Measurements from ENCODE around the gene MCF2. TPM values are rescaled to one million over a fixed set of nuclear protein-coding genes. Genes with fewer than 3 reads are reported as not detected.

MCF2 gene
- total and polyA plus RNA-seq, 2 of the 8 experiments (the other 6 are each of a cell fraction or from before 2014, with no cell fraction given), result 0.30 to 0.71 TPM

DNA sequence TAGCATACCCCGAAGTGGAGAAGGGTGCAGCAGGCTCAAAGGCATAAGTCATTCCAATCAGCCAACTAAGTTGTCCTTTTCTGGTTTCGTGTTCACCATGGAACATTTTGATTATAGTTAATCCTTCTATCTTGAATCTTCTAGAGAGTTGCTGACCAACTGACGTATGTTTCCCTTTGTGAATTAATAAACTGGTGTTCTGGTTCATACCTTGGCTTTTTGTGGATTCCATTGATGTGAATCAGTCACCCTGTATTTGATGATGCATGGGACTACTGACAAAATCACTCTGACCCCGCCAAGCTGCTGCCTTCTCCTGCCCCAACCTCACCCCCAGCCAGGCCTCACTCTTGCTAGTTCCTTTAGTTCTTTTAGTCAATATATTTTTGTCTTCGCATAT, 144.7 kb downstream of the MCF2 start:
- whole genome bisulfite sequencing, 2 experiments (ENCODE audit: extremely low coverage in 1 of 2, insufficient coverage in 1 of 2, insufficient read length in 1 of 2, insufficient replicate concordance in 2 of 2, low coverage in 1 of 2, low lambda C conversion rate in 2 of 2, missing lambda C conversion rate in 1 of 2), result 88% methylated on average over 5 of the region's 5 CpGs; no CpG with 5 or more reads in 1 of the 2 experiments
- DNase-seq (ENCODE audit: low read depth in 1 of 2, low spot score in 2 of 2) (no peak), FAIRE-seq (no peak)
- Histone ChIP-seq H3K9ac (replicated peaks in 1 of 4; ENCODE audit: extremely low read depth in 1 of 4, low read depth in 3 of 4, low read length in 3 of 4) (no peak overlapping the region), H3K56ac (replicated peaks; ENCODE audit: insufficient read length, low read depth, low read length) (no peak overlapping the region), H2BK15ac (ENCODE audit: low read length) (no peak overlapping the region), H2BK20ac (ENCODE audit: low read length) (no peak overlapping the region), H2BK120ac (replicated peaks; ENCODE audit: low read depth, low read length) (no peak overlapping the region), H3K18ac (ENCODE audit: extremely low read depth, low read length) (no peak overlapping the region), H3K79me1 (ENCODE audit: low read depth, low read length) (no peaks in the 10 kb centered on the region), H2BK5ac (ENCODE audit: low read depth, low read length) (no peak overlapping the region), H3K23me2 (ENCODE audit: low read depth, low read length) (no peaks in the 10 kb centered on the region), H3K4ac (replicated peaks; ENCODE audit: insufficient read length, low read depth, low read length) (no peak overlapping the region), H3K4me1 (replicated peaks in 1 of 4; ENCODE audit: control insufficient read depth in 3 of 4, insufficient read depth in 4 of 4, low read length in 3 of 4) (no peaks in the 10 kb centered on the region), H2BK12ac (ENCODE audit: low read depth, low read length) (no peak overlapping the region), H3K9me3 (ENCODE audit: insufficient read depth in 2 of 2, low read depth in 1 of 2, low read length in 1 of 2) (no peaks in the 10 kb centered on the region), H2AK5ac (ENCODE audit: low read depth, low read length) (no peak overlapping the region), H3K79me2 (ENCODE audit: control insufficient read depth in 1 of 2, insufficient read depth in 2 of 2, low read length in 2 of 2) (no peaks in the 10 kb centered on the region), H4K20me1 (replicated peaks in 1 of 2; ENCODE audit: control insufficient read depth in 1 of 2, insufficient read depth in 2 of 2, low read length in 2 of 2) (no peaks in the 10 kb centered on the region), H3K14ac (ENCODE audit: insufficient read length) (no peak overlapping the region), H3K4me2 (ENCODE audit: insufficient read depth in 1 of 2, low read depth in 2 of 2, low read length in 2 of 2) (no peak overlapping the region), H2AFZ (ENCODE audit: low read length) (no peak overlapping the region), H3K23ac (ENCODE audit: insufficient read length) (no peak overlapping the region), H4K5ac (ENCODE audit: insufficient read length, low read depth, low read length) (no peak overlapping the region), H4K91ac (replicated peaks; ENCODE audit: insufficient read length, low read length) (no peak overlapping the region), H3K4me3 (ENCODE audit: extremely low read depth in 1 of 4, insufficient read depth in 2 of 4, low read depth in 3 of 4, low read length in 4 of 4) (no peak overlapping the region), H3K27ac (ENCODE audit: low read depth, low read length) (no peak overlapping the region), H3K36me3 (ENCODE audit: control insufficient read depth in 2 of 4, insufficient read depth in 4 of 4, low read length in 3 of 4) (no peaks in the 10 kb centered on the region), H4K8ac (ENCODE audit: extremely low read depth, insufficient read depth, low read length) (no peak overlapping the region), H3K27me3 (replicated peaks in 1 of 4; ENCODE audit: control insufficient read depth in 3 of 4, extremely low read depth in 1 of 4, insufficient read depth in 3 of 4, low read length in 3 of 4) (no peaks in the 10 kb centered on the region)
- CTCF ChIA-PET (ENCODE audit: partially characterized antibody), result no interaction called here
- POLR2A ChIA-PET (ENCODE audit: partially characterized antibody), result no interaction called here
- TF ChIP-seq, protein P1, sequence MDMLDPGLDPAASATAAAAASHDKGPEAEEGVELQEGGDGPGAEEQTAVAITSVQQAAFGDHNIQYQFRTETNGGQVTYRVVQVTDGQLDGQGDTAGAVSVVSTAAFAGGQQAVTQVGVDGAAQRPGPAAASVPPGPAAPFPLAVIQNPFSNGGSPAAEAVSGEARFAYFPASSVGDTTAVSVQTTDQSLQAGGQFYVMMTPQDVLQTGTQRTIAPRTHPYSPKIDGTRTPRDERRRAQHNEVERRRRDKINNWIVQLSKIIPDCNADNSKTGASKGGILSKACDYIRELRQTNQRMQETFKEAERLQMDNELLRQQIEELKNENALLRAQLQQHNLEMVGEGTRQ (IDR thresholded peaks at IDR 0.05; ENCODE audit: low read length), result no peak
- no peak for TF ChIP-seq BACH1 (IDR thresholded peaks at IDR 0.05; ENCODE audit: low read length)
- TF ChIP-seq NANOG (IDR thresholded peaks at IDR 0.05; ENCODE audit: insufficient read depth, low read depth, low read length, poor library complexity, severe bottlenecking), result no peak
- no peak for TF ChIP-seq ZNF274 (IDR thresholded peaks at IDR 0.05; ENCODE audit: borderline replicate concordance, extremely low read depth, low read length)
- TF ChIP-seq RNF2 (IDR thresholded peaks at IDR 0.05; ENCODE audit: borderline replicate concordance, low read depth, low read length, missing control alignments, poor library complexity, severe bottlenecking), result no peak
- TF ChIP-seq GABPA (IDR thresholded peaks at IDR 0.05; ENCODE audit: borderline replicate concordance, insufficient read depth, low read length), result no peak
- no peak for TF ChIP-seq SIX5 (IDR thresholded peaks at IDR 0.05; ENCODE audit: low read depth, low read length)
- TF ChIP-seq EP300 (IDR thresholded peaks at IDR 0.05; ENCODE audit: borderline replicate concordance in 1 of 2, low read depth in 2 of 2, low read length in 2 of 2), result no peak
- no peak for TF ChIP-seq SUZ12 (IDR thresholded peaks at IDR 0.05; ENCODE audit: low read length)
- TF ChIP-seq CEBPB (IDR thresholded peaks at IDR 0.05; ENCODE audit: low read depth, low read length), result no peak
- no peak for TF ChIP-seq RXRA (IDR thresholded peaks at IDR 0.05; ENCODE audit: insufficient read depth, low read depth, low read length)
- TF ChIP-seq CBX8 (IDR thresholded peaks at IDR 0.05; ENCODE audit: borderline replicate concordance, low read depth, low read length), result no peak
- no peak for TF ChIP-seq HDAC2 (IDR thresholded peaks at IDR 0.05; ENCODE audit: borderline replicate concordance in 1 of 2, low read depth in 2 of 2, low read length in 2 of 2)
